ENCODE results near the gene RSF1.

GRCh38 chr11:77637345-77638165 is 183.0 kb downstream of the RSF1 start, which contains the start of gene CLNS1A:
- TF ChIP-seq SPI1 (IDR thresholded peaks at IDR 0.05; ENCODE audit: low read depth, low read length) (0 out of 2 replicates have a peak, but pooled peaks have one; percentile 7), TAF1 (IDR thresholded peaks at IDR 0.05; ENCODE audit: low read depth, low read length) (peak; percentile 97), POLR2AphosphoS5 (IDR thresholded peaks at IDR 0.05; ENCODE audit: low read depth, low read length) (peak; percentile 93), POLR2A (IDR thresholded peaks at IDR 0.05; ENCODE audit: low read depth, low read length) (peak; percentile 91), PAX5 (IDR thresholded peaks at IDR 0.05; ENCODE audit: insufficient read depth, low read length, severe bottlenecking) (no peak), POU2F2 (IDR thresholded peaks at IDR 0.05; ENCODE audit: low read depth, low read length) (peak; percentile 78)

All from GM12891 (cell line).